HG02571 (cell line): ENCODE data around the gene DYRK1A.

Experiments
- ATAC-seq: cut with Tn5 transposase; IDR thresholded peaks from one replicate; pipeline ENCODE4 v1.9.1; 2021; ENCODE audit warnings: mild to moderate bottlenecking, moderate library complexity; ENCODE audit not compliant: unreplicated experiment

DYRK1A gene

DNA sequence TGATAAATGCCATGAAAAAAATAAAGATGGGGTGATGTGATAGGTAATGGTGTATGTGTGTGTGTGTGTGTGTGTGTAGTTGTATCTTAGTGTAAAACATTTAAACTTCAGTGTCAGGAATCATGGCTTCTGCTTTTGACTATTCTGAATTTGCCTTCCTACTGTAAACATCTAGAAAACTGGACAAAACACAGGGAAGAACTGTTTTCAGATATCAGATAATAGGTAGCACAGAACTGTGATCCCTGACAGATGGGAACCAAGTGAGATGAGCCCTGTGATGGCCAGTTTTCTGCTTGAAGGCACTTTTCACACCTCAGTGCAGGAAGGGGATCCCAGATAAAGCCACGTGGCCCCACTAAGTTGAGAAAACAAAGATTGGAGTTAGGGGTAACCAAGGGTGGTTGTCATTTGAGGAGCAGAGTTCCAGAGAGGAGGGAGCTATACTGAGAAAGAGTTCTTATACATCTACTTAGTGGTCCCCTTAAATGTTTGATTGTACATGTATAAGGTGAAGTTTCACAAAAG, 17.3 kb downstream of the DYRK1A start:
- ATAC-seq, result no peak

DNA sequence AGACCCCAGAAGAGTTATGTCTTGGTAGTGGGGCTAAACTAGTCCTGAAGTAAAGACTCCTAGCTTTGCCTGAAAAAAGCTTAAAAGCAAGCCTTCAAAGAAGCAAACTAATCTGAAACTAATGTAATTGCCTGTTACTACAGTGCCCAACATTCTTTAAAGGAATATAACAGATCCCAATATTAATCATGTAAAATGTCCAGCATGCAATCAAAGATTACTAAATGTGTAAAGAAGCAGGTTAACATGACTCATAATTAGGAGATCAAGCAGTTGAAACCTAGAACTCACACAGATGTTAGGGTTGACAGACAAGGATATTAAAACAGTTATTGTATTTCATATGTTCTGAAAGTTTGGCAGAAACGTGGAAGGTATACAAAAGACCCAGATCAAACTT, 17.8 kb downstream of the DYRK1A start:
- ATAC-seq, result no peak

DNA sequence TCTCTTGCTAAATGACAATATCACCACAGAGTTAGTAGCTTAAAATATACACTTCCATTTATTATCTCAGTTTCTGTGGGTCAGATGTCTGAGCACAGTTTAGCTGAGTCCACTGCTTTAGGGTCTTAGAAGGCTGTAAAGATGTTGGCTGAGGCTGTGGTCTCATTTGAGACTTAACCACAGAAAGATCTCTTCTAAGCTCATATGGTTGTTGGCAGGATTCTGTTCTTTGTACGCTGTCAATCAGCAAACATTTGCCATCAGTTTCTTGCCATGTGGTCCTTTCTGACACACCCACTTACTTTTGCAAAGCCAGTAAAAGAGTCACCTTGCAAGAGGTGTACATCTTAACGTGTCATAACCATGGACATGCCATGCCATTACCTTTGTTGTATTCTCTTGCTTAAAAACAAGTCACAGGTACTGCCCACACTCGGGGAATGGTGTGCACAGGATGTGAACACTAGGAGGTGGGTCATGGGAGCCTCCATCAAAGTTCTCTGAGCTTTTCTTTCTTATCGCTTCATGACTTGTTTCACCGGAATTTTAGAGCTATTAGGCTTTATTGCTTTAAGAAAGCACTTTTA, 18.7 kb downstream of the DYRK1A start:
- ATAC-seq, result no peak

DNA sequence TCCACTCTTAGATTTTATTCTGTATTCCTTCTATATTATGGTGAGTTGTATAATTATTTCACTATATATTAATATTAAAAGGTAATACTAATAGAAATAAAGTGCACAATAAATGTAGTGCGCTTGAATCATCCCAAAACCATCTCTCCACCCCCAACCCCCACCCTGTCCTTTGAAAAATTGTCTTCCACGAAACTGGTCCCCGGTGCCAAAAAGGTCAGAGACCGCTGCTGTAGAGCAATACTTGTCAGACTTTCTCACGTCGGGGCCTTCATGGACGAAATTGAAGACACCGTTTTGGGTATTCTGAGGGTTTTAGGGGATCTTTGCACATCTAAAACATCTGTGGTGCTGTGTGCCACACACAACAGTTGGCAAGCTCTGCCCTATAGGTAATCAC, 19.6 kb downstream of the DYRK1A start:
- no peak for ATAC-seq

DNA sequence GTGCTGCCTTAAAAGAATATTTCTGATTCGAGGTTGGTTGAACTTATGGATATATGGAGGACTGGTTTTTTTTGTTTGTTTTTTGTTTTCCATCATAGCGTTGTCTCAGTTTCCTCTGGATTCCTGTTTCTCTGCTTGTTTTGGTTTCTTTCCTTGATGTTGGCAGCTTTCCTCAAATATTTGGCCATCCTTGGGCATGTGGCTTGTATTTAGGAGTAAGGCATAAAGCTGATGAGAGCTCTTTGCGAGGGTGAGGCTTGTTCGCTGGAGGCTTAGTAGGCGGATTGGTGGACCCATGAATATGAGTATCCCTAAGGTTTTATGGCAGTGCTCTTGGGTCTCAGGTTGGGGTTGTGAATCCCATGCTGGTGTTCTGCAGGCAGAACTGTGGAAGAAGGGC, 22.9 kb downstream of the DYRK1A start:
- no peak for ATAC-seq

DNA sequence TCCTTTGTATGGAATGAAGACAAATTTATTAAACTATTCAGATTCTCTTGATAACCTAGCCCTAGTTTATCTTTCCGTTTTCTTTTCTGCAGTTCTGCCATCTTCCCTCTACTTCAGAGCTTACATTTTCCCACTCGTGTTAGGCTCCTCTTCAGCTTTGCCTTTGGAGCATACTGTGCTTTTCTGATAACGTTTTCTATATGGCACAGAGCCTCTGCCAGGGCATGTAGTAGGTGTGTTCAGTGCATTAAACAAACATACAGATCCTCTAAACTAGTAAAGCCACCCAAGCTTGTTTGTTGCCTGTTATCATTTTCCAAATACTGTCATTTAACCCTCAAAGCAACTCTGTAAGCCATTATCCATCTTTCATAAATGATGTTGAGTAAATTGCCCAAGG, 25.1 kb downstream of the DYRK1A start:
- no peak for ATAC-seq

DNA sequence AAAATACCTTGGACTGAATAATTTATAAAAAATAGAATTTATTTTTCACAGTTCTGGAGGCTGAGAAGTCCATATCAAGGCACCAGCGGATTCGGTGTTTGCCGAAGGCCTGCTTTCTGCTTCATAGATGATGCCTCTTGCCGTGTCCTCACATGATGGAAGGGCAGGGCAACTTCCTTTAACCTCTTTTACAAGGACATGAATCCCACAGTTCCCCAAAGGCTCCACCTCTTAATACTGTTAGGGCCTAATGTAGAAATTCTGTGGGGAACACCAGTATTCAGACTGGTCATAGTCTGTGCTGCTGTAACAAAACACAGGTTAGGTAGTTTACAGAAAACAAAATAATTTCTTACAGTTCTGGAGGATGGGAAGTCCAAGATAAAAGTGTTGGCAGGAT, 25.9 kb downstream of the DYRK1A start:
- no peak for ATAC-seq

DNA sequence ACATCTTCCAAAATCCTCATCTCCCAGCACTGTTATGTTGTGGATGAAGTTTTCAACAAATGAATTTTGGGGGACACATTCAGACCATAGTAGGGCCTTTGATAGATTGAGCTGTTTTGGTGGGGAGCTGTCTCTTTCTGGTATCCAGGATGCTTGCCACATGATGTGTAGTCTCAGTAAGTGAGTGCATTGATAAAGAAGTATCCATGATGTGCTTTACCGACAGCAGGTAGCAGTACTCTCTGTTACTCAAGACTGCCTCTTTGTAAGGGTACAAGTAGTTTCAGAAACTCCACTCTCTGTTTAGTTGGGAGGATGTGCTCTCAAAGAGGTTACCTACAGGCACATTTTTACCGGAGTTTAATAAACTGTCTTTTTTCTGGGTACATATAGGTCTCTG, 26.5 kb downstream of the DYRK1A start:
- no peak for ATAC-seq

DNA sequence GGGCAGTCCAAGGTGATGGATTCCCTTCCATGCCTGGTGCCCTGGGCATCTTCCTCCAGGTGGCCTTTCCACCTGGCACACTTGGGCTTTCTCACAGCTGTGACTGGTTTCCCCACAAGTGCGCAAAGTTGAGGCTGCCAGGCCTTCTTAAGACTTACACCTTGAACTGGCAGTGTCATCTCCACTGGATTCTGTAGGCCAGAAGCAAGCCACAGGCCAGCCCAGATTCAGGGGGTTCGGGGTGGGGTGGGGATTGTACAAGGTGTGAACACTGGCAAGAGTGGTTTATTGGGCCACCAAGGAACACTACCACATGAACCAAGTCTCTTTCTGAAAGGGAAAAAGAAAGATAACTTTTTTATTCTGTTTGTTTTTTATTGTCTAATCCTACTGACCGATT, 27.2 kb downstream of the DYRK1A start:
- ATAC-seq, result no peak

DNA sequence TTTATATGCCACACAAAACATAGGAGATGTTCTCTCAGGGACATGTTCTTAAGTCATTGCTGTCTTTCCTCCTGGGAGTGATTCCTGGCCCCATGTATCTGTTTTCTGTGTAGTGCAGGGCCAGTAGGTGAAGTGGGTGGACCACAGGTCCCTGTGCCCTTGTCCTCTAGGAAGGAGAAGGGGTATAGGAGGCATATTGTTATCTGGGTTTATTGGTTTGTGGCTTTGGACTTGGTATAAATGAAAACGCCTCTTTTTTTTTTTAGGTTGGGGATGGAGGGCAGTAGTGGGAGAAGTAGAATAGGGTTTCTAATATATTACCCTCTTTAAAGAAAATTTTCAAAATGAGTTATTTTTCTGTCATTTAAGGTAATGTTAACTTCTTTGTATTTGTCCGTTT, 29.4 kb downstream of the DYRK1A start:
- no peak for ATAC-seq

DNA sequence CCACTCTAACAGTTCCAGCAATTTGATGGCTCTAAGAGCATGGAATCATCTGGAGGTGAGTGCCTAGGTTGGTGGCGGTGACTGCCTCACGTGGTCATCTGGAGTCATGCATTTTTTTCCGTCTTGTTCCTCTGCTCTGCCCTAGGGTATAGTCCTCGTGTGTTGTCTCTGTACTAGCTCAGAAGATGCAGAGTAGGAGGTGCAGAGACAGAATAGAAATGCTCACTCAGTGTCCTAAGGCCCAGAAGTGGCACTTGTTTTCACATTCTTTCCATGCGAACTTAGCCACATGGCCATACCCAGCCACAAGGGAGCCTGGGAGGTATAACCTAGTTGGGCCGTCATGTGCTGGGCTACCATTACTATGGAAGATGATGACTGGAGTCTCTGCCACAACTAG, 30.3 kb downstream of the DYRK1A start:
- ATAC-seq, result no peak

DNA sequence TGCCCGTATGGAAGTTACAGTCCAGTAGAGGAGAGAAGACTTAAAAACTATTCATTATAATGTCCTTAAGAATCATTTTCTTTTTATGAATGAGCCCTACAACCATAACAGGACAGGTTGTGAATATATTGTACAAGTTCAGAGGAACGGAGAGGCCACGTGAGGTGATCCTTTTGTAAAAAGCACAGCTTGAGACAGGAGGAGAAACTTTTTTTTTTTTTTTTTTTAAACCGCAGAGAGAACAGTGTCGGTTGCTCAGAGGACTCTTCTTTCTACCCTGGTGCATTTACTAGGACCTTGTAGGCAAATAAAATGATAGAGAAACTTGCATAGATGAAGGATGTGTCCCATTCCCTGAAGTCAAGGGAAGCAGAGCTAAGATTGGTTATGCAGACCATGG, 32.1 kb downstream of the DYRK1A start:
- ATAC-seq, result no peak

DNA sequence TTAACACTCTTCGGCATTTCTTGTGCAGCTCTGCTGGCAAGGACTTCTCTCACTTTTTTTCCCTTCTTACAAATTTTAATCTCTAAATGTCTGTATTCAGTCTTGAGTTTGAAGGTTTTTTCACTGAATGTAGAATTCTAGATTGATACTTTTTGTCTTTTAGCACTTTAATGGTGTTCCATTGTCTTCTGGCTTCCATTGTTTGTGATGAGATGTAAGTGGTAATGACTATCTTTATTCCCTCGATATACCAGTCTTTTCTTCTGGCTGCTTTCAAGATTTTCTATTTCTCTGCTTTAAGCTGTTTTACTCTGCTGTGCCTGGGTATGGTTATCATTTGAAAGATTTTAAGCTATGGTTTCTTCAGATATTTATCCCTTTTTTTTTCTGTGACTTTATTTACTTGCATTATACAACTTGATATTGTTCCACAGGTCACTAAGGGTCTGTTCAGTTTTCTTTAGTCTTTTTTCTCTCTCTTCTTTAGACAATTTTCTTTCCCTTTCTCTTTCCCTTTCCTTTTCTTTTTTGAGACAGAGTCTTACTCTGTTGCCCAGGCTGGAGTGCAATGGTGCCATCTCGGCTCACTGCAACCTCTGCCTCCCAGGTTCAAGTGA, 35.8 kb downstream of the DYRK1A start:
- ATAC-seq, result no peak

DNA sequence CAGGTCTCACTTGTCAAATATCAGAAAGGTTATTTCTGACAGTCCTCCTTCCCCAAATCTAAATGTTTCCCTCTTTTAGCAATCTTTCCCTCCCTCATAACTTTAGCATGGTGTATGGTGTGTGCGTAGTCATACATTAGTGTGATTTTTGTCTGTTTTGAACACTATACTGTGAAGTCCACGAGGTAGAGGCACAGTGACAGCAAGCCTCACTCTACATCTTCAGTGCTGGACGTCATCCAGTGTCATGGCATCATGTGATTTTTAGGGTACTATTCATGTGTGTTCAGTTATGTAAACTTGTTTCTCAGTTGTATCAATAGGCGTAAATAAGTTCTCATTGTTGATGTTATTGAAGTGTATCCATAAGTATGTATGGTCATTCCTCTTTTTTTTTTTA, 39.1 kb downstream of the DYRK1A start:
- ATAC-seq, result no peak

DNA sequence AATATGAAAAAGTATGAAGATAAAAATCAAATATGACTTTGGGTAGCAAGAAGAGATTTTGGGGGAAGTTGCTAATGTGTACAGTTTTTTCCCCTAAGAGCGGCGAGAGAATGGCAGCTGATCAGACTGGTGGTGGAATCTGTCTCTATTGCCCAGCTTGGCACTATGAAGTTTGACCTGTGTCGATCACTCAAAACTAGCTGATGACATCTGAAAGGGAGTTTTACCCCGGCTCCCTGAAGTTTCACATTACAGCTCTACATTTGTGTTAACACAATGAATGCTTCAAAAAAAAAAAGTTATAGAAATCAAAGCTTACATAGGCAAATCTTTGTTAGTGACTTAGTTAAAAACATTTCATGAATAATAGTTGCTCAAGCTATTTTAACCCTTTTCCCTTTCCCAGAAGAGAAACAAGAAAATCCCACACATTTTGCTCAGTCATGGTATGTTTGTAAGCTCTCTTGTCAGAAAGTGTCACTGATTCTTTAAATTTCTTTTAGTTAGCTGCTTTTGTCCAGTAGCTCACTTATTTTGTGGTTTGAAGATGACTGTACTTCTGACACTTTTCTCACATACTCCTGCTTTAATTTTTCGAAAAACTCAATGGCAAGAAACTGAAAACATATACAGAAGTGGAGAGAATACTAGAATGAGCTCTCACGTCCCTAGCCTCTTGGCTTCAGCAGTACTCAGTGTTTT, 41.3 kb downstream of the DYRK1A start:
- ATAC-seq, result peak; percentile 52

DNA sequence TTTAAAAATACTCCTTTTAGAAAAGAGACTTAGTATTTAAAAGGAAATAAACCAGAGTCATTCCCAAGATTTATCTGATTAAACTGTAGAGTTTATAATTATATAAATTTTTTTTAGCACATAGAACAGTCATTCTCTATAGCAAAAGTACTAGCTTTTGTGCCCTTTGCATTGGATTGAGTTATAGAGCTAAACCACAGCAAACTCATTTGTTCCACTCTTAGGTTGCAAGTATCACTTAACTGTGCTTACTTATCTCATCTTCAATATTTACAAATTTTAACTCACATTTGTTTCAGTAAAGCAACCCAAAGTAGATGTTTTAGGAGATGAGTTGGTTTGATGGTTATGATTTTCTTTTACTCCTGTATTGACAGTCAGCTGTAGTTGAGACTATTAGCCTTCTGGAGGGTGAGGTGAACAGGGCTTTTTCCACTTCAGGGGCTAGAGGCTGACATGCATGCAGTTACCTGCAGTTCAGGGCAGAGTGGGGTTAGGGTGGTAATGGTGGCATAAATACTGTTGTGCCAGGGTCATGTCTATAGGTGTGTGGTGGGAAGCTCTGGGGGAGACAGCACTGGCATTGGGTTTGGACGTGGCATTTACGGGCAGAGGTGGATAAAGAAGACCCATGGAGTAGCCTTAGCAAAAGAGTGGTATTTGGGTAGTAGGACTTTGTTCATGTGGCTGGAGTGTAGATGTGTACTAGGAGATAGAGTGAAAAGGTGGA, 42.1 kb downstream of the DYRK1A start:
- ATAC-seq, result no peak

DNA sequence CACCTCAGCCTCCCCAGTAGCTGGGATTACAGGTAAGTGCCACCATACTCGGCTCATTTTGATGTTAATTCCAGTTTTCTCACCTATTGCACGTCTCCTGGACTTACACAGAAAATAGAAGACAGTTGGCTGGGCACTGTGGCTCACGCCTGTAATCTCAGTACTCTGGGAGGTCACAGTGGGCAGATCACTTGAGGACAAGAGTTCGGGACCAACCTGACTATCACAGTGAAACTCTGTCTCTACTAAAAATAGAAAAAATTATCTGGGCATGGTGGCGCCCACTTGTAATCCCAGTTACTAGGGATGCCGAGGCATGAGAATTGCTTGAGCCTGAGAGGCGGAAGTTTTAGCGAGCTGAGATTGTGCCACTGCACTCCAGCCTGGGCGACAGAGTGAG, 44.1 kb downstream of the DYRK1A start:
- ATAC-seq, result no peak

DNA sequence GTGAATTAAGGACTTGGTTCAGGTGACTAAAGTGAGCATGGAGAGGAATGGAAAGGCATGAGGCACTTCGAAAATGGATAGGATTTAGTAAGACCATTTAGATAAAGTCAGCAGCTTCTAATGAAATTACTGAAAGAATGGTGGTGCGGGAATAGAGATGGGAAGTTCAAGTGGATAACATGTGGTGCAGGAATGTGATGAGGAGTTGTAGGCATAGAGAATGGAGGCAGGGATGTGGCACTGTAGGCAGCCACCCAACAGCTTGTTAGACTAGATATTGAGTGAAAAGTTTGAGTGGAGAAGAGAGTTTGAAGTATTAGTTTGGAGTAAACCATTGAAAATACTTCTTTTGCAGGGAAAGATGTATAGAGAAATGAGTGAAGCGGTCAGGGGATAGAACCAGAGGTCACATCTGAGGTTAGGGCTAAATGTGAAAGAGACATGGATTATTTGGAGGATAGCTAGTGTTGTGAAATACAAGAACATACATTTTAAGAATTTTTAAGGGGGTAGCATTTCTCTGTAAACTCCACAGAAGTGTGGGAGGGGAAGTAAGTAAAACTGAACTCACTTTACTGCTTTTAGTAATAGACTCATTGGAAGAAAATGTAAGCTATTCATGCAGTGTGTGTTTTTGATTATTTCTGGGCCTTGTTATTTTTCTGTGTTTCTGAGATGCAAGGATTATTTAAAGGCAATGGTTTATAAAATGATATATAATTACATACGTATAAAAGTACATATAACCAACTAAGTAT, 46.2 kb downstream of the DYRK1A start:
- no peak for ATAC-seq

DNA sequence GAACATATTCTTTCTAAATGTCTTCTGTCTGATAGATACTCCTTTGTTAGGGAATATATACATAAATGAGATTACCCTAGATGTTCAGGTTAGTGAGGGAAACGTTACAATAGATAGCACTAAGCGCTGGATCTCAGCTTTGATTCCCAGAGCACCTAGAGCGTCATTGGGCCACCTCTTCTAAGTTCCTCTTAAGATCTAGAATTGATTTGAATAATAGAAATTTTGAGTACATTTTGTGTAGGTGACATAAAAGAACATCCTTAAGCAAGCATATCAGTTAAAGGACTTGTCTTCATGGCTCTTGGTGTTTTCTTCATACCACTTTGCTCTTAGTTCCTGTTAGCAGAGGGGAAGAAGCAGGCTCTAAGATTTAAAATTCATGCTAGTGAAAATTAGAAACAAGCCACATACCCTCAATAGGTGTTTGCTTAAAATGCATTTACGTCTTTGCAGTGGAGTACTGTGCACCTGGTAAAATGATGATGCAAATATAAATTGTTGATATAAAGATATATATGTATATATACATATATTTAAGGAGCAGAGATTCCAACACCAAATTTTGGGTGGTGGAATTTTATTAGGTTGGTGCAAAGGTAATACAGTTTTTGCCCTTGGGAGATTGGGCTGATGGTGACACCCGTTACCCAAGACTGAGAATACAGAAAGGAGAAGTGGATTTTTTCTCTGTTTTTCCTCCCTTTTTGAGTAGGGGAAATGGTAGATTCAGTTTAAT, 47.1 kb downstream of the DYRK1A start:
- ATAC-seq, result no peak
